ENCODE results near the gene PSPN. TPM values are rescaled to one million over a fixed set of nuclear protein-coding genes. Genes with fewer than 3 reads are reported as not detected.
"Not testable (repeated sequence)": the region's sequence is repeated elsewhere in the genome, so short reads cannot be mapped to it uniquely, and the experiment has no call there.

Gene PSPN
- total RNA-seq, 4 donors from 2014 or later: 1.3 to 3.7 (median 2.4) TPM

DNA sequence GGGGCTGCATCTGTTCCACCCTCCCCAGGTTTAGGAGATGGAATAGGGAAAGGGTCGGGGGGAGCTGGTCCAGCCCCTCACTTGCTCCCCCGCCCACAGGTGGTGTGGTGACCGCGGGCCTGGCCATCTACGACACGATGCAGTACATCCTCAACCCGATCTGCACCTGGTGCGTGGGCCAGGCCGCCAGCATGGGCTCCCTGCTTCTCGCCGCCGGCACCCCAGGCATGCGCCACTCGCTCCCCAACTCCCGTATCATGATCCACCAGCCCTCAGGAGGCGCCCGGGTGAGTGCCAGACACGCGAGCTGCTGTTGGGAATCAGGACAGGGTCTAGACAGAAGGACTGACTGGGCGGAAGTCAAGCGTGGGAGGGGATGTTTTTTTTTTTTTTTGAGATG is 11.4 kb downstream of the PSPN start:
- no peak for DNase-seq (ENCODE audit: extremely low spot score)
- peaks cover 7 to 21% (median 18%) of the 10 kb centered on the region in 4 donors for H3K4me1 ChIP-seq
- intact Hi-C loops (cut with DNase I): no loop called here
- no peaks in the 10 kb centered on the region for H3K9me3 ChIP-seq
- H3K27ac ChIP-seq (replicated peaks in 1 of 4): no peak overlapping the region
- 99% methylated on average over 21 of the region's 21 CpGs for WGBS
- H3K36me3 ChIP-seq: peaks cover 38 to 62% (median 61%) of the 10 kb centered on the region in 4 donors
- no peak overlapping the region for H3K4me3 ChIP-seq
- no peaks in the 10 kb centered on the region for H3K27me3 ChIP-seq
- no peak for TF ChIP-seq EP300 (IDR thresholded peaks at IDR 0.05)
- TF ChIP-seq POLR2A (IDR thresholded peaks at IDR 0.05; ENCODE audit: low read depth): no peak
- TF ChIP-seq, protein P1, sequence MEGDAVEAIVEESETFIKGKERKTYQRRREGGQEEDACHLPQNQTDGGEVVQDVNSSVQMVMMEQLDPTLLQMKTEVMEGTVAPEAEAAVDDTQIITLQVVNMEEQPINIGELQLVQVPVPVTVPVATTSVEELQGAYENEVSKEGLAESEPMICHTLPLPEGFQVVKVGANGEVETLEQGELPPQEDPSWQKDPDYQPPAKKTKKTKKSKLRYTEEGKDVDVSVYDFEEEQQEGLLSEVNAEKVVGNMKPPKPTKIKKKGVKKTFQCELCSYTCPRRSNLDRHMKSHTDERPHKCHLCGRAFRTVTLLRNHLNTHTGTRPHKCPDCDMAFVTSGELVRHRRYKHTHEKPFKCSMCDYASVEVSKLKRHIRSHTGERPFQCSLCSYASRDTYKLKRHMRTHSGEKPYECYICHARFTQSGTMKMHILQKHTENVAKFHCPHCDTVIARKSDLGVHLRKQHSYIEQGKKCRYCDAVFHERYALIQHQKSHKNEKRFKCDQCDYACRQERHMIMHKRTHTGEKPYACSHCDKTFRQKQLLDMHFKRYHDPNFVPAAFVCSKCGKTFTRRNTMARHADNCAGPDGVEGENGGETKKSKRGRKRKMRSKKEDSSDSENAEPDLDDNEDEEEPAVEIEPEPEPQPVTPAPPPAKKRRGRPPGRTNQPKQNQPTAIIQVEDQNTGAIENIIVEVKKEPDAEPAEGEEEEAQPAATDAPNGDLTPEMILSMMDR (IDR thresholded peaks at IDR 0.05): no peak
- no peak for TF ChIP-seq POLR2AphosphoS5 (IDR thresholded peaks at IDR 0.05)

DNA sequence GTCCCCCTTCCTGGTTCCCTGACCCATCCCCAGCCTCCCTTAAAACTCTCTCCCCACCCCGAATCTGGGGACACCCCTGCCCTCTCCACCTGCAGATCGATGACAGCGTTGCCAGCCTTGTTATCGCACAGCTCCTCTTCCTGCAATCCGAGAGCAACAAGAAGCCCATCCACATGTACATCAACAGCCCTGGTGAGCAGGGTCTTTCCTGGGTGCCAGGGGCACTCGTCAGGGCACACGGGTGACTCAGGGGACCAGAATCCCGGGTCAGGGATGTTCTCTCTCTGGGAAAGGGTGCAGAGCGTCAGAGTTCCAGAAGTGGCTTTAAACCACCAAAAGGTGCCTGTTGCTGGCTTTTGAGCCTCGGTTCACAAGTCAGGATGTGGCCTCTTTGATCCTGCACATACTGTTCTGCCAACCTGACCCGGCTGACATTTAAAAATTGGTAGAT is 13.4 kb downstream of the PSPN start:
- H3K9me3 ChIP-seq: no peaks in the 10 kb centered on the region
- peak overlapping the region; percentile 87 to 92 (median 90) for H3K27ac ChIP-seq (replicated peaks in 1 of 4)
- no peak for TF ChIP-seq EP300 (IDR thresholded peaks at IDR 0.05)
- TF ChIP-seq POLR2A (IDR thresholded peaks at IDR 0.05; ENCODE audit: low read depth): no peak
- TF ChIP-seq, protein P1 (IDR thresholded peaks at IDR 0.05): no peak
- TF ChIP-seq POLR2AphosphoS5 (IDR thresholded peaks at IDR 0.05): no peak
- peaks cover 21 to 43% (median 42%) of the 10 kb centered on the region in 4 donors for H3K36me3 ChIP-seq
- DNase-seq (ENCODE audit: extremely low spot score): no peak
- peaks cover 7 to 21% (median 18%) of the 10 kb centered on the region in 4 donors for H3K4me1 ChIP-seq
- peak overlapping the region; percentile 71 to 93 (median 88) for H3K4me3 ChIP-seq
- intact Hi-C loops (cut with DNase I): no loop called here
- 25% methylated on average over 11 of the region's 11 CpGs for WGBS
- no peaks in the 10 kb centered on the region for H3K27me3 ChIP-seq

DNA sequence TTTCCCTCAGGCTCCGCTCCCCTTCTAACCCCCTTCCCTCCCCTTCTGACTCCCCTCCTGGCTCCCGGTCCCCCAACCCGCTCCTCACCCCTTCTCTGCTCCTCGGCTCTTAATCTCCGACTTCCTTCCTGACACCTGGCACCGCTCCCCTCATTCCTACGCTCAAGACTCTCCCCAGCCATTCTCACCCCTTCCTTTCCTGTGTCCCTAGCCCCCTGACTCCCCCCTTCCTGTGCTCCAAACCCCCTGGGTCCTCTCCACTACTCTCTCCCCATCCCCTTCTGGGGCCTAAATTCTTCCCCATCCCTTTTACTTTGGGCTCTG is 13.7 kb downstream of the PSPN start:
- H3K27me3 ChIP-seq: no peaks in the 10 kb centered on the region
- intact Hi-C loops (cut with DNase I): no loop called here
- peaks cover 20 to 39% (median 38%) of the 10 kb centered on the region in 4 donors for H3K36me3 ChIP-seq
- H3K9me3 ChIP-seq: no peaks in the 10 kb centered on the region
- DNase-seq (ENCODE audit: extremely low spot score): no peak
- H3K27ac ChIP-seq (replicated peaks in 1 of 4): peak overlapping the region; percentile 87 to 92 (median 90)
- H3K4me1 ChIP-seq: peaks cover 7 to 21% (median 18%) of the 10 kb centered on the region in 4 donors
- TF ChIP-seq POLR2A (IDR thresholded peaks at IDR 0.05; ENCODE audit: low read depth) (no peak), EP300 (IDR thresholded peaks at IDR 0.05) (no peak), POLR2AphosphoS5 (IDR thresholded peaks at IDR 0.05) (no peak)
- TF ChIP-seq, protein P1 (IDR thresholded peaks at IDR 0.05): no peak
- peak overlapping the region; percentile 71 to 93 (median 88) for H3K4me3 ChIP-seq
- 1% methylated on average over 7 of the region's 7 CpGs for WGBS

DNA sequence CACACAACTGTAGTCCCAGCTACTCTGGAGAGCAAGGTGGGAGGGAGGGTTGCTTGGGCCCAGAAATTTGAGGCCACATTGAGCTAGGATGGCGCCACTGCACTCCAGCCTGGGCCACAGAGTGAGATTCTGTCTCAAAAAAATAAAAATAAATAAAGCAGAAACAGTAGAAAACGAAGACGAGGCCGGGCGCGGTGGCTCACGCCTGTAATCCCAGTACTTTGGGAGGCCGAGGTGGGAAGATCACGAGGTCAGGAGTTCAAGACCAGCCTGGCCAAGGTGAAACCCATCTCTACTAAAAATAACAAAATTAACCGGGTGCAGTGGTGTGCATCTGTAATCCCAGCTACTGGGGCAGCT is 14.9 kb downstream of the PSPN start:
- DNase-seq (ENCODE audit: extremely low spot score); H3K27me3 ChIP-seq; H3K9me3 ChIP-seq; intact Hi-C loops (cut with DNase I): not testable (repeated sequence)
- peaks cover 7 to 21% (median 18%) of the 10 kb centered on the region in 4 donors for H3K4me1 ChIP-seq
- H3K4me3 ChIP-seq: peak overlapping the region; percentile 71 to 93 (median 88)
- H3K36me3 ChIP-seq: peaks cover 8 to 27% (median 26%) of the 10 kb centered on the region in 4 donors
- 87% methylated on average over 10 of the region's 10 CpGs for WGBS
- peak overlapping the region; percentile 87 to 92 (median 90) for H3K27ac ChIP-seq (replicated peaks in 1 of 4)

GRCh38 chr19:6360445-6360844 is 15.3 kb downstream of the PSPN start:
- intact Hi-C loops (cut with DNase I); H3K9me3 ChIP-seq; H3K27ac ChIP-seq (replicated peaks in 1 of 4); H3K27me3 ChIP-seq; DNase-seq (ENCODE audit: extremely low spot score); H3K4me3 ChIP-seq: not testable (repeated sequence)
- 97% methylated on average over 12 of the region's 12 CpGs for WGBS
- Histone ChIP-seq H3K4me1 (peaks cover 7 to 21% (median 18%) of the 10 kb centered on the region in 4 donors), H3K36me3 (peaks cover 8 to 23% (median 22%) of the 10 kb centered on the region in 4 donors)

Data from esophagus muscularis mucosa (tissue), 4 donors.